IPS DF 6.9 (cell line): ENCODE results near the gene ADARB2.
A peak's percentile ranks its signal among the peaks of the same experiment; 100 is the strongest.

ENCODE experiments used
- DNase-seq: peaks from one replicate; pipeline ENCODE4 v3.0.0-alpha.2; 2013; ENCODE audit warnings: low read depth, low spot score
- H3K27ac ChIP-seq: one replicate; pipeline ENCODE4 v1.5.1; 2013; ENCODE audit warnings: low read length, control low read depth
- H3K27me3 ChIP-seq: 2 replicates; pipeline ENCODE4 v1.6.1; 2013; ENCODE audit warnings: mild to moderate bottlenecking, low read length; ENCODE audit not compliant: control insufficient read depth, insufficient read depth
- H3K36me3 ChIP-seq: 2 replicates; pipeline ENCODE4 v1.6.1; 2013; ENCODE audit warnings: low read length; ENCODE audit not compliant: control insufficient read depth, insufficient read depth
- H3K4me1 ChIP-seq: 2 replicates; pipeline ENCODE4 v1.6.1; 2013; ENCODE audit warnings: low read length; ENCODE audit not compliant: control insufficient read depth, insufficient read depth
- H3K4me3 ChIP-seq: 2 replicates; pipeline ENCODE4 v1.5.1; 2013; ENCODE audit warnings: mild to moderate bottlenecking, low read length
- H3K9me3 ChIP-seq: 2 replicates; pipeline ENCODE4 v1.6.1; 2013; ENCODE audit warnings: low read length, inconsistent platforms; ENCODE audit not compliant: control insufficient read depth, insufficient read depth
- WGBS: extraction: QIAGEN DNeasy Blood & Tissue Kit; methylation state at CpG from one replicate; pipeline ENCODE4 v1.1.7; 2013; ENCODE audit warnings: mixed read lengths, missing lambda C conversion rate; ENCODE audit not compliant: insufficient read length, insufficient coverage; 5-methylcytosine and 5-hydroxymethylcytosine counted together

ADARB2 gene

DNA sequence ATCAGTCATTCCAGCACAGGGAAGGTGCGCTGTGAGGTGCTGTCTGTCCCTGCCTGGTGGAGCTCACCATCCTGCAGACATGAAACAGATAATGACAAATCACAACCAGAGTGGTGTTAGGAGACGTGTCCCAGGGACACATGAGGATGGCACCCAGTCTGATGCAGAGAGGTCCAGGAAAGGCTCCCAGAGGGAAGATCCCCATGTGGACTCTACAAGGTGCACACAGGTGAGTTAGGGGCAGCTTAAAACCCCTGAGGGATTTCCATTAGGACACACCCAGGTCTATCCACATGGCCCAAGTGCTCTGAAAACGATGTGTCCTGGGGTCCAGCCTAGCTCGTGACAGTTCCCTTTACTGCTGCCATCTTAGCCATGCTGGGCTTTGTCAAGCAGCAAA, 91.4 kb downstream of the ADARB2 start:
- Histone ChIP-seq H3K36me3 (no peaks in the 10 kb centered on the region), H3K4me1 (no peaks in the 10 kb centered on the region), H3K4me3 (no peak overlapping the region), H3K27me3 (no peaks in the 10 kb centered on the region; the same call in 1 of the 2 replicates), H3K27ac (no peak overlapping the region), H3K9me3 (no peaks in the 10 kb centered on the region)
- WGBS: no CpG with 5 or more reads among the region's 4 CpGs
- DNase-seq: no peak

DNA sequence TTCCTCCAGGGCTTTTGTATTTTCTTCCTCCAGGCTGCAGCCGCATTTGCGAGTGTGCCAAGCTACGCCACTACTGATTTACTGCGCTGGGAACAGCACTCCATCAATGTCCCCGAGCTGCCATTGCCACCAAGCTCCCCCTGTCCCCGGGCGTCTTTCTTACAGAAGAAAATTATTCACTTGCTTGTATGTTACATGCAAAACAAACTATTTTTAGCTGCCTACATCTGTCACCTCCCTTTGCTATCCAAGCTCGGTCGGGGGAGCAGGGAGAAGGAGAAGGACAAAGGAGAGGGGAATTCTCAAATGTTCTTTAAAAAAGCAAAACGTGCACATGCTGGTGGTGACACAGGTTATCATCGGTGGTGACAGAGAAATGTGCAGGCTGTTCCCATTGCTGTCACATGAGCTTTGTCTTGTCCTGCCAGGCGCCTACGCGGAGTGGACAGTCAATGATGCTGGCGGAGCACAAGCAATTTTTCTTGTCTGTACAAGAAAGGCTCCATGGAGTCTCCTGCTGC, 93.1 kb downstream of the ADARB2 start:
- H3K27ac ChIP-seq: no peak overlapping the region
- WGBS: no CpG with 5 or more reads among the region's 15 CpGs
- no peak for DNase-seq
- H3K36me3 ChIP-seq: no peaks in the 10 kb centered on the region
- no peaks in the 10 kb centered on the region for H3K9me3 ChIP-seq
- no peaks in the 10 kb centered on the region; the same call in 1 of the 2 replicates for H3K27me3 ChIP-seq
- no peak overlapping the region for H3K4me3 ChIP-seq
- H3K4me1 ChIP-seq: no peaks in the 10 kb centered on the region

DNA sequence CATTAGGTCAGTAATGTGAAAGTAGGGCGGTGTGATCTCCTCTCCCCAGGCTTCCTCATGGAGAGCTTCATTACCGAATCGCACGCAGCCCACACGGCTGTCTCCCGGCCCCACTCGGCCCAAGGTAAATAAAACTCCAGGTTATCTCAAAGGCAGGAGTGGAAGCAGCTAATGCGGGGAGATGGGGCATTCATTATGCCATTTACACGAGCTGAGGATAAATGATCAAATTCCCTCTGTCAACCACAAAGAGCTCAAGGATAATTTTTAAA, 93.5 kb downstream of the ADARB2 start:
- Histone ChIP-seq H3K4me1 (no peaks in the 10 kb centered on the region), H3K36me3 (no peaks in the 10 kb centered on the region), H3K9me3 (no peaks in the 10 kb centered on the region), H3K27ac (no peak overlapping the region), H3K27me3 (no peaks in the 10 kb centered on the region; the same call in 1 of the 2 replicates), H3K4me3 (no peak overlapping the region)
- no peak for DNase-seq
- no CpG with 5 or more reads among the region's 9 CpGs for WGBS

DNA sequence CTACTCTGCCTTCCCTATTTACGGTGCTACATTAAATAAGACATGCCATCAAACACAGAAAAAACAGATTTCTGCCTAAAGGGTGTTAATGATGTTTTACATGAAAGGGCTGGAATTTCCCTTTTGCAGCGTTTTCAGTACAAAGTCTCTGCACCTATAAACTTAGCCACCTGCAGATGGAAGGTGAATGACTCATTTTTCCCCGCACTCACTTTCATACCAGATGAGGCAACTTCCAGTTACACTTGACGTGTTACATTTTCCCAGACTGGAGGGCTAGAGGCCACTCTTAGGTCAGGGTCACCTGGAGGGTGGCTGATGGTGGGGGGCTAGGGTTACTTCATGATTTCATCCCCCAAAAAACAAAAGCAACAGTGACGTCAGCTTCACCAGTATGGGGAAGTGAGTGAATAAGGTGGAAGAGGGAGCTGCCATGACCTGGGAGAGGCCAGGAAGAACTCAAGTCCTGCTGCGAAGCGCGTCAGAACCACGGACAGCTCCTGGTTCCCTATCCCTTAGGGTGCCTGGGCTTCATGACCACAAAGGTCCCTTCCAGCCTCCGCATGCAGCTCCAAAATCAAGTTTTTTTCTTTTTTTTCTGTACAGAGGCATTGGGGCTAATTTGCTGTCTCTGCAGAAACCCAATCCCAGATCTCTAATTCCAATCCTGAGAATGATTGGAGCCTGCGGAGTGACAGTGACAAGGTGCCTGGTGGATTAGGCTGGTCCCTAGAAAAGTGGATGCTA, 94.0 kb downstream of the ADARB2 start:
- Histone ChIP-seq H3K9me3 (no peaks in the 10 kb centered on the region), H3K27me3 (no peaks in the 10 kb centered on the region; the same call in 1 of the 2 replicates), H3K27ac (no peak overlapping the region), H3K36me3 (no peaks in the 10 kb centered on the region), H3K4me3 (no peak overlapping the region), H3K4me1 (no peaks in the 10 kb centered on the region)
- peak; percentile 52 for DNase-seq
- no CpG with 5 or more reads among the region's 11 CpGs for WGBS

DNA sequence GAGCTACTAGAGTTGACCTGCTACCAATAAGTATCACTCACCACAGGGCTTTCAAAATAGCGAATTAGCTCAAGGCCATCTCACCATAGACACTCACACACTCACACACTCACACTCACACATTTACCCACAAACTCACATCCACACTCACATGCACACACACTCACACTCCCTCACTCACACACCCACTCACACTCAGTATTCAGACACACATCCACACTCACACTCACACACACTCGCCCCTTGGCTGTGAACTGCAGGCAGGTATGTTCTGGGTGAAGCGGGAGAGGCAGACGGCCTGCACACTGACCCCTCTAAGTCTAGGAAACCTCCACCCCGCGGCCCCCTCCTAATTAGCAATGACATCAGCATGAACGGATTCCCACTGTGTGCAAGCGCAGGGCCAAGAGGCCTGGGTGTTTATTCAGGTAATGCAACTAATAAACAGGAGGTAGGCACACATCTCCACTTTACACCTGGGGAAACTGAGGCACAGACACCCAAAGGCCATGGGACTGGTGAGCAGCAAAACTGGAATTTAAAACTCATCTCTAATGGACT, 94.6 kb downstream of the ADARB2 start:
- DNase-seq: no peak
- no CpG with 5 or more reads among the region's 8 CpGs for WGBS
- H3K9me3 ChIP-seq: no peaks in the 10 kb centered on the region
- no peak overlapping the region for H3K4me3 ChIP-seq
- H3K27ac ChIP-seq: no peak overlapping the region
- no peaks in the 10 kb centered on the region for H3K36me3 ChIP-seq
- H3K4me1 ChIP-seq: no peaks in the 10 kb centered on the region
- H3K27me3 ChIP-seq: no peaks in the 10 kb centered on the region; the same call in 1 of the 2 replicates

DNA sequence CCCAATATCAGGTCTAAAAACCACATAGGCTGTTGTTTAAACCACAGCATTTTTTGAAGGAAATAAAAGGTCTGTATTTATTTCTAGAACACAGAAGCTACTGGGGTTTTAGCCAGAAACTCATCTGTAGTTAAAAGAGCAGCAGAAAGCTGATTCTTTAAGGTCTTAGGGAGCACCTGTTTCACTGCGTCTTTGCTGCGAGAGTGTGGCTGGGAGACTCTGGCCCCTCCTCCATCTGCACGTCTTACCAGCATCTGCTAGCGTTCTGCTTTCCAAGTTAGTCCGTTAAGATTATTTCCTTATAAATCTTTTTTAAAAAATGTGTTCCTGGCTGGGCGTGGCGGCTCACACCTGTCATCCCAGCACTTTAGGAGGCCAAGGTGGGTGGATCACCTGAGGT, 95.9 kb downstream of the ADARB2 start:
- H3K27ac ChIP-seq: no peak overlapping the region
- H3K4me3 ChIP-seq: no peak overlapping the region
- no peak for DNase-seq
- H3K4me1 ChIP-seq: no peaks in the 10 kb centered on the region
- H3K9me3 ChIP-seq: no peaks in the 10 kb centered on the region
- WGBS: no CpG with 5 or more reads among the region's 7 CpGs
- H3K27me3 ChIP-seq: no peaks in the 10 kb centered on the region
- no peaks in the 10 kb centered on the region for H3K36me3 ChIP-seq

DNA sequence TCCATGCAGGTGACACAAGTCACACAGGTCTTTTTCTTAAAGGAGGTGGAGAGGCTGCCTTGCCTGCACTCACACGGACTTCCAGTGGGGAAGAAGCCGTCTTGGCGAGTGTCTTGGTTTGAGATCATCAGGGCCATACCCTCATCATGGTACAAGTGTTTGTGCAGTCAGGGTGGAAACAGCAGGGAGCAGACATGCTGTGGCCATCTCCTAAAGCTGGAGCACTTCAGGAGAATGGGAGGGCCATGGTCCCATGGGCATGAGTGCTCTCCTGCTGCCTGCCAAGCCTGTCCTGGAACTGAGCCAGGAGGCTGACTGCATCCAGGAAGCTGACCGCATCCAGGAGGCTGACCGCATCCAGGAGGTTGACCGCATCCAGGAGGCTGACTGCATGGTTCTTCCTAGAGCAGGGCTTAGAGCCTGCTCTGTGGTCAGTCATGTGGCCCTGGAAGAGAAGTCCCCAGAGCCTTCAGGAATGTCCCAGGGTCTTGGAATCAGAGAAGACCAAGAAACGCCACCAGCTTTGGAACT, 98.4 kb downstream of the ADARB2 start:
- DNase-seq: no peak
- WGBS: no CpG with 5 or more reads among the region's 7 CpGs
- H3K4me3 ChIP-seq: no peak overlapping the region

DNA sequence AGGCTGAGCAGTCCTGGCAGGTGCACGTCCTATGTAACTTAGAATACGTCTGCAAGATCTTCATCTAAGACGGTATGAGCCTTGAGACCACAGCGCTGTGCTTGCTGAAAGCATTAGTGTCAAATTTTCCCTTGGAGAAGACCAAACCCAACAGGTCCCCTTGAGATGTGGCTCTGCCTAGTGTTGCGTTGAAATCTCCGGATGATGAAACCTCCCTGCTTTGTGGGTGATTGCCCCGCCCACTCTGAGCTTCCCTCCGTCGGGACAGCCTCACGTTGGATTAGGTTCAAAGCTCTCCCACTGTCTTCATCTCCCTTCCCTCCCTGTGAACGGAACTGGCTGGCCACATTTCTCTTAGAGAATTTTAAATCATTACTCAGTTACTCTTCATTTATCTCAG, 102.0 kb downstream of the ADARB2 start:
- Histone ChIP-seq H3K27ac (no peak overlapping the region), H3K27me3 (no peaks in the 10 kb centered on the region), H3K9me3 (no peaks in the 10 kb centered on the region), H3K4me3 (no peak overlapping the region), H3K36me3 (no peaks in the 10 kb centered on the region), H3K4me1 (no peaks in the 10 kb centered on the region; the same call in 1 of the 2 replicates)
- no peak for DNase-seq
- no CpG with 5 or more reads among the region's 11 CpGs for WGBS

More for the DNA sequence above, 98.4 kb downstream of the ADARB2 start:
- Histone ChIP-seq H3K4me1 (no peaks in the 10 kb centered on the region), H3K27ac (no peak overlapping the region), H3K27me3 (no peaks in the 10 kb centered on the region), H3K9me3 (no peaks in the 10 kb centered on the region), H3K36me3 (no peaks in the 10 kb centered on the region)

DNA sequence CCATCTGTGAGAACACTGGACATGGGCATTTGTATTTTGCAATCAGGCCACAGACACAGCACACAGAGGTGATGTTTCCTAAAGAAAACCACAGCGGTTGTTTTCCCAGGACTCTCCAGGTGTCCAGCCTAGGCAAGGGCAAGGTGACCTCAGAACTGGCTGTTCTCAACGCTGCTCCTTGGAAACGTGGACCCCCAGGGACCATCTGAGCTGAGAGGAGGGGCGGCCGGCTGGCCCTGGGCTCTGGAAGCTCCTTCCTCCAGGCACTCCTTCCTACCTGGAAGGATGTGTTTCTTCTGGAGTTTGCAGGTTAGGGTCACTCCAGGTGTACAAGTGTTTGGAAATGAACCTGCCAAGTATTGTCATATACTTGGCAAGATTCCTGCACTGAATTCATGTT, 103.1 kb downstream of the ADARB2 start:
- DNase-seq: no peak
- Histone ChIP-seq H3K4me3 (no peak overlapping the region), H3K36me3 (no peaks in the 10 kb centered on the region), H3K9me3 (no peaks in the 10 kb centered on the region), H3K4me1 (peaks cover 6% of the 10 kb centered on the region), H3K27ac (no peak overlapping the region), H3K27me3 (no peaks in the 10 kb centered on the region)
- WGBS: no CpG with 5 or more reads among the region's 5 CpGs

DNA sequence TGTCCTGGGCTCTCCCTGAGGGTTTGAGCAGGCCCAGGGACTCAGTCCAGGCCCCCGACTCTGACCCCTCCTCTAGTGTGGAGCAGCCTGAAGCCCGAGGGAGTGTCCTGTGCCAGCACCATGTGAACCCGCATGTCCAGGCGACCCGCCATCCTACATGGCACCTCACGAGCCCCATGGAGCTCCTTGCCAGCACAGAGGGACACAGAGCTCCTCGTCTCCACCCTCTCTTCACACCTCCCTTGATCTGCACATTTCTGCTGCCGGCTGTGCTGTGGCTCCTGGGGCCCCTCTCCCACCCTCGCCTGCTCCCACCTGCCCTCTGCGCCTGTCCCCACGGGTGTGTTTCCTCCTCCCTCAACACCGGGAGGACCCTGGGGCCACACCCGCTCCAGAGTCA, 103.5 kb downstream of the ADARB2 start:
- H3K4me1 ChIP-seq: peaks cover 6% of the 10 kb centered on the region
- DNase-seq: no peak
- H3K36me3 ChIP-seq: no peaks in the 10 kb centered on the region
- H3K4me3 ChIP-seq: no peak overlapping the region
- no CpG with 5 or more reads among the region's 13 CpGs for WGBS
- no peak overlapping the region for H3K27ac ChIP-seq
- no peaks in the 10 kb centered on the region for H3K9me3 ChIP-seq
- no peaks in the 10 kb centered on the region for H3K27me3 ChIP-seq
